Nephron (organoid): Measurements from ENCODE around the gene PPM1H.

ENCODE experiments used
- H3K27ac Mint-ChIP-seq, 3 experiments: 2 replicates each; pipeline ENCODE4 v1.8.0; 2020; ENCODE audit warnings: mixed read lengths in 3 of 3, mild to moderate bottlenecking in 2 of 3, moderate library complexity in 1 of 3
- H3K27me3 Mint-ChIP-seq: 2 replicates; pipeline ENCODE4 v1.8.0; 2021; ENCODE audit warnings: low read depth, mild to moderate bottlenecking, moderate library complexity, mixed read lengths
- H3K36me3 Mint-ChIP-seq: 2 replicates; pipeline ENCODE4 v1.8.0; 2020; ENCODE audit warnings: low read depth, mixed read lengths
- H3K4me1 Mint-ChIP-seq: 2 replicates; pipeline ENCODE4 v1.8.0; 2020; ENCODE audit warnings: mixed read lengths
- H3K4me3 Mint-ChIP-seq, 3 experiments: 2 replicates each; pipeline ENCODE4 v1.8.0; 2020; ENCODE audit warnings: mild to moderate bottlenecking in 3 of 3, mixed read lengths in 3 of 3, moderate library complexity in 2 of 3
- H3K9me3 Mint-ChIP-seq: 2 replicates; pipeline ENCODE4 v1.8.0; 2020; ENCODE audit warnings: mixed read lengths
- CTCF ChIP-seq, 3 experiments: fragments of 200-600 bp; sonication (generic); IDR thresholded peaks; one replicate each; pipeline ENCODE4 v1.5.0; 2021; ENCODE audit warnings: antibody characterized with exemption in 3 of 3; ENCODE audit not compliant: unreplicated experiment in 3 of 3

The PPM1H gene

GRCh38 chr12:62651138-62651537 lies 283.8 kb downstream of the PPM1H start:
- Mint-ChIP-seq H3K9me3 (no peaks in the 10 kb centered on the region), H3K27ac (no peak overlapping the region), H3K4me1 (peaks cover 48% of the 10 kb centered on the region), H3K36me3 (peaks cover 22% of the 10 kb centered on the region), H3K4me3 (no peak overlapping the region), H3K27me3 (peaks cover 4% of the 10 kb centered on the region)
- TF ChIP-seq CTCF (IDR thresholded peaks at IDR 0.05; ENCODE audit: unreplicated experiment in 3 of 3): no peak

GRCh38 chr12:62649412-62650138 lies 285.4 kb downstream of the PPM1H start:
- Mint-ChIP-seq H3K36me3 (peaks cover 22% of the 10 kb centered on the region), H3K4me1 (peaks cover 38% of the 10 kb centered on the region), H3K9me3 (no peaks in the 10 kb centered on the region), H3K27ac (peak overlapping the region; percentile 29 to 75 (median 62)), H3K4me3 (no peak overlapping the region), H3K27me3 (peaks cover 4% of the 10 kb centered on the region)
- no peak for TF ChIP-seq CTCF (IDR thresholded peaks at IDR 0.05; ENCODE audit: unreplicated experiment in 3 of 3)

- H3K27ac Mint-ChIP-seq: peak overlapping the region in 2 of 3 experiments; percentile 21 to 46
- TF ChIP-seq CTCF (IDR thresholded peaks at IDR 0.05; ENCODE audit: unreplicated experiment in 3 of 3): no peak
- H3K4me3 Mint-ChIP-seq: no peak overlapping the region
- peaks cover 9% of the 10 kb centered on the region for H3K27me3 Mint-ChIP-seq
- H3K4me1 Mint-ChIP-seq: peaks cover 38% of the 10 kb centered on the region
- H3K9me3 Mint-ChIP-seq: no peaks in the 10 kb centered on the region
- peaks cover 22% of the 10 kb centered on the region for H3K36me3 Mint-ChIP-seq
These were observed 287.4 kb downstream of the PPM1H start for GRCh38 chr12:62647586-62647985.

- H3K36me3 Mint-ChIP-seq: peaks cover 17% of the 10 kb centered on the region
- peaks cover 9% of the 10 kb centered on the region for H3K27me3 Mint-ChIP-seq
These were observed 288.4 kb downstream of the PPM1H start for GRCh38 chr12:62646566-62646965.

GRCh38 chr12:62643486-62643885 lies 291.5 kb downstream of the PPM1H start:
- Mint-ChIP-seq H3K4me1 (peaks cover 25% of the 10 kb centered on the region), H3K36me3 (peaks cover 14% of the 10 kb centered on the region), H3K4me3 (no peak overlapping the region), H3K9me3 (no peaks in the 10 kb centered on the region), H3K27me3 (peaks cover 9% of the 10 kb centered on the region), H3K27ac (no peak overlapping the region)
- TF ChIP-seq CTCF (IDR thresholded peaks at IDR 0.05; ENCODE audit: unreplicated experiment in 3 of 3): no peak

More at GRCh38 chr12:62646566-62646965, 288.4 kb downstream of the PPM1H start:
- Mint-ChIP-seq H3K4me1 (peaks cover 33% of the 10 kb centered on the region), H3K27ac (peak overlapping the region in 2 of 3 experiments; percentile 5 to 31), H3K4me3 (no peak overlapping the region), H3K9me3 (no peaks in the 10 kb centered on the region)
- no peak for TF ChIP-seq CTCF (IDR thresholded peaks at IDR 0.05; ENCODE audit: unreplicated experiment in 3 of 3)

GRCh38 chr12:62642486-62642885 lies 292.5 kb downstream of the PPM1H start:
- Mint-ChIP-seq H3K36me3 (peaks cover 7% of the 10 kb centered on the region), H3K4me1 (peaks cover 21% of the 10 kb centered on the region), H3K27me3 (peaks cover 9% of the 10 kb centered on the region), H3K4me3 (no peak overlapping the region), H3K9me3 (no peaks in the 10 kb centered on the region), H3K27ac (no peak overlapping the region)
- TF ChIP-seq CTCF (IDR thresholded peaks at IDR 0.05; ENCODE audit: unreplicated experiment in 3 of 3): no peak
